Measurements from ENCODE around the gene TDRD12.
"Not testable (repeated sequence)": the region's sequence is repeated elsewhere in the genome, so short reads cannot be mapped to it uniquely, and the experiment has no call there.

The TDRD12 gene

DNA sequence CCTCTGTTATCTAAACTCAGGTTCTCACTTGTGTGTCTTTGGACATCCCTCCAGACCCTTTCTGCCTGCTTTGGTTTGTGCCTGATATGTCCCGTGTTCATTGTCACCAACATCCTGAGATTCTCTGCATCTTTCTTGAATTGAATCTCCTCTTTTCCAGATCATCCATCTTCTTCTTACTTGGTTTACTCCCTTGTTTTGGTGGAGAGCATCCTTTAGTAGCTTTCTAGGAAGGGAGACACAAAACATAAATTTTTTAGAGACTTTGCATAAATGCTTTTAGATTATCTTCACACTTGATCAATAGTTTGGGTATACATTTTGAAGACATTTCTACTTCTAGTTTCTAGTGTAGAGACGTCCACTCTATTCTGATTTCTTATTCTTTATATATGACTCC is 61.7 kb downstream of the TDRD12 start:
- Histone ChIP-seq H2AFZ (ENCODE audit: low read depth, low read length, severe bottlenecking) (no peak overlapping the region), H3K79me2 (ENCODE audit: insufficient read depth, low read length) (no peaks in the 10 kb centered on the region), H3K27ac (ENCODE audit: low read depth, low read length) (no peak overlapping the region), H3K36me3 (ENCODE audit: low read length) (no peaks in the 10 kb centered on the region), H3K9me3 (ENCODE audit: insufficient read depth, low read length) (no peaks in the 10 kb centered on the region), H3K9ac (ENCODE audit: low read length) (no peak overlapping the region), H4K20me1 (ENCODE audit: low read depth, low read length) (no peaks in the 10 kb centered on the region), H3K9me2 (replicated peaks; ENCODE audit: insufficient read depth, low read length) (no peaks in the 10 kb centered on the region), H3K27me3 (ENCODE audit: low read length) (no peaks in the 10 kb centered on the region), H3K4me3 (ENCODE audit: insufficient read depth, low read length, poor library complexity, severe bottlenecking) (no peak overlapping the region), H3K4me2 (ENCODE audit: low read depth, low read length, poor library complexity, severe bottlenecking) (no peak overlapping the region), H3F3A (ENCODE audit: insufficient read depth) (no peaks in the 10 kb centered on the region)
- TF ChIP-seq CTCF (IDR thresholded peaks at IDR 0.05; ENCODE audit: insufficient read depth, low read length, poor library complexity, severe bottlenecking) (no peak), EZH2phosphoT487 (conservative IDR thresholded peaks at IDR 0.05; ENCODE audit: low read length) (no peak)

DNA sequence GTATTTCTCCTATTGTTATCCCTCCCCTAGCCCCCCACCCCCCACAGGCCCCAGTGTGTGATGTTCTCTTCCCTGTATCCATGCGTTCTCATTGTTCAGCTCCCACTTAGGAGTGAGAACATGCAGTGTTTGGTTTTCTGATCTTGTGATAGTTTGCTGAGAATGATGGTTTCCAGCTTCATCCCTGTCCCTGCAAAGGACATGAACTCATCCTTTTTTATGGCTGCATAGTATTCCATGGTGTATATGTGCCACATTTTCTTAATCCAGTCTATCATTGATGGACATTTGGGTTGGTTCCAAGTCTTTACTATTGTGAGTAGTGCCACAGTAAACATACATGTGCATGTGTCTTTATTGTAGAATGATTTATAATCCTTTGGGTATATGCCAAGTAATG is 62.5 kb downstream of the TDRD12 start:
- H3K27me3 ChIP-seq (ENCODE audit: low read length); H3F3A ChIP-seq (ENCODE audit: insufficient read depth); H3K79me2 ChIP-seq (ENCODE audit: insufficient read depth, low read length): not testable (repeated sequence)

GRCh38 chr19:32787161-32787813 is 67.7 kb downstream of the TDRD12 start:
- H3K36me3 ChIP-seq (ENCODE audit: low read length); H3K4me2 ChIP-seq (ENCODE audit: low read depth, low read length, poor library complexity, severe bottlenecking); H3K9me3 ChIP-seq (ENCODE audit: insufficient read depth, low read length); H3K9me2 ChIP-seq (replicated peaks; ENCODE audit: insufficient read depth, low read length); H3F3A ChIP-seq (ENCODE audit: insufficient read depth); H2AFZ ChIP-seq (ENCODE audit: low read depth, low read length, severe bottlenecking); H3K27ac ChIP-seq (ENCODE audit: low read depth, low read length); H4K20me1 ChIP-seq (ENCODE audit: low read depth, low read length); H3K27me3 ChIP-seq (ENCODE audit: low read length); H3K4me3 ChIP-seq (ENCODE audit: insufficient read depth, low read length, poor library complexity, severe bottlenecking); H3K9ac ChIP-seq (ENCODE audit: low read length); H3K79me2 ChIP-seq (ENCODE audit: insufficient read depth, low read length): not testable (repeated sequence)

More for the DNA sequence above, 62.5 kb downstream of the TDRD12 start:
- H3K9ac ChIP-seq (ENCODE audit: low read length); H2AFZ ChIP-seq (ENCODE audit: low read depth, low read length, severe bottlenecking); H3K36me3 ChIP-seq (ENCODE audit: low read length); H3K4me2 ChIP-seq (ENCODE audit: low read depth, low read length, poor library complexity, severe bottlenecking); H3K4me3 ChIP-seq (ENCODE audit: insufficient read depth, low read length, poor library complexity, severe bottlenecking); H3K27ac ChIP-seq (ENCODE audit: low read depth, low read length); H4K20me1 ChIP-seq (ENCODE audit: low read depth, low read length); H3K9me3 ChIP-seq (ENCODE audit: insufficient read depth, low read length); H3K9me2 ChIP-seq (replicated peaks; ENCODE audit: insufficient read depth, low read length): not testable (repeated sequence)

DNA sequence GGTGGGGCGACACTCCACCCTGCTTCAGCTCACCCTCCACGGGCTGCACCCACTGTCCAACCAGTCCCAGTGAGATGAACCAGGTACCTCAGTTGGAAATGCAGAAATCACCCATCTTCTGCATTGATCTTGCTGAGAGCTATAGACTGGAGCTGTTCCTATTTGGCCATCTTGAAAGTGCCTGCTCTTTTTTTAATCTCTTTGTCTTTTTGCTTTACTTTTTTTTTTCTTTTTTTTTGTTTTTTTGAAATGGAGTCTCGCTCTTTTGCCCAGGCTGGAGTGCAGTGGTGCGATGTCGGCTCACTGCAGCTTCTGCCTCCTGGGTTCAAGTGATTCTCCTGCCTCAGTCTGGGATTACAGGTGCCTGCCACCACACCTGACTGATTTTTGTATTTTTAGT is 68.3 kb downstream of the TDRD12 start:
- not testable (repeated sequence) for H2AFZ ChIP-seq (ENCODE audit: low read depth, low read length, severe bottlenecking); H3K9ac ChIP-seq (ENCODE audit: low read length); H3K9me3 ChIP-seq (ENCODE audit: insufficient read depth, low read length); H3K4me3 ChIP-seq (ENCODE audit: insufficient read depth, low read length, poor library complexity, severe bottlenecking); H3K27ac ChIP-seq (ENCODE audit: low read depth, low read length); H3K9me2 ChIP-seq (replicated peaks; ENCODE audit: insufficient read depth, low read length); H3F3A ChIP-seq (ENCODE audit: insufficient read depth); H3K36me3 ChIP-seq (ENCODE audit: low read length); H3K27me3 ChIP-seq (ENCODE audit: low read length); H4K20me1 ChIP-seq (ENCODE audit: low read depth, low read length); H3K4me2 ChIP-seq (ENCODE audit: low read depth, low read length, poor library complexity, severe bottlenecking); H3K79me2 ChIP-seq (ENCODE audit: insufficient read depth, low read length)

DNA sequence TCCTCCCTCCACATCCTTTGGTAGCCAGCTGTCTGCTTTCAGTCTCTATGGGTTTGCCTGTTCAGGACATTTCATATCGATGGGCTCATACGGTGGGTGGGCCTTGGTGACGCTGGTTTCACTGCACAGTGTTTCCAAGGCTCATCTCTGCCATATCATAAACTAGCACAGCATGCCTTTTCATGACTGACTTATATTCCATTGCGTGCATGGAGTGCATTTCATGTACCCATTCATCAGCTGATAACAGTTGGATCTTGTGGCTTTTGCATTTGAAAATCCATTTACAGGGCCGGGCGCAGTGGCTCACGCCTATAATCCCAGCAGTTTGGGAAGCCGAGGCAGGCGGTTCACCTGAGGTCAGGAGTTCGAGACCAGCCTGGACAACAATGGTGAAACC is 69.9 kb downstream of the TDRD12 start:
- Histone ChIP-seq H3K9me3 (ENCODE audit: insufficient read depth, low read length) (no peaks in the 10 kb centered on the region), H3K9me2 (replicated peaks; ENCODE audit: insufficient read depth, low read length) (no peaks in the 10 kb centered on the region), H3K27me3 (ENCODE audit: low read length) (no peaks in the 10 kb centered on the region), H3K79me2 (ENCODE audit: insufficient read depth, low read length) (no peaks in the 10 kb centered on the region), H2AFZ (ENCODE audit: low read depth, low read length, severe bottlenecking) (no peak overlapping the region), H3K9ac (ENCODE audit: low read length) (no peak overlapping the region), H4K20me1 (ENCODE audit: low read depth, low read length) (no peaks in the 10 kb centered on the region), H3K27ac (ENCODE audit: low read depth, low read length) (no peak overlapping the region), H3K4me3 (ENCODE audit: insufficient read depth, low read length, poor library complexity, severe bottlenecking) (no peak overlapping the region), H3K4me2 (ENCODE audit: low read depth, low read length, poor library complexity, severe bottlenecking) (no peak overlapping the region), H3K36me3 (ENCODE audit: low read length) (no peaks in the 10 kb centered on the region), H3F3A (ENCODE audit: insufficient read depth) (no peaks in the 10 kb centered on the region)
- TF ChIP-seq EZH2phosphoT487 (conservative IDR thresholded peaks at IDR 0.05; ENCODE audit: low read length): no peak
- TF ChIP-seq CTCF (IDR thresholded peaks at IDR 0.05; ENCODE audit: insufficient read depth, low read length, poor library complexity, severe bottlenecking): no peak

Measured in SU-DHL-6 (cell line).